Measurements from ENCODE around the gene CTNS.

The CTNS gene

GRCh38 chr17:3669548-3669947 is 33.0 kb downstream of the CTNS start:
- H3K27ac ChIP-seq, result peak overlapping the region; percentile 98
- no peak for TF ChIP-seq CTCF (conservative IDR thresholded peaks at IDR 0.05)

GRCh38 chr17:3672571-3672970 is 36.0 kb downstream of the CTNS start:
- no peak overlapping the region for H3K27ac ChIP-seq
- no peak for TF ChIP-seq CTCF (conservative IDR thresholded peaks at IDR 0.05)

- no peak overlapping the region for H3K27ac ChIP-seq
These were observed 39.3 kb downstream of the CTNS start for GRCh38 chr17:3675886-3676285.

GRCh38 chr17:3678095-3678820 is 41.7 kb downstream of the CTNS start:
- H3K27ac ChIP-seq, result no peak overlapping the region
- TF ChIP-seq CTCF (conservative IDR thresholded peaks at IDR 0.05), result no peak

More at GRCh38 chr17:3675886-3676285, 39.3 kb downstream of the CTNS start:
- TF ChIP-seq CTCF (conservative IDR thresholded peaks at IDR 0.05), result no peak

GRCh38 chr17:3678821-3679530 is 42.4 kb downstream of the CTNS start:
- H3K27ac ChIP-seq, result no peak overlapping the region
- TF ChIP-seq CTCF (conservative IDR thresholded peaks at IDR 0.05), result no peak

- no peak overlapping the region for H3K27ac ChIP-seq
- no peak for TF ChIP-seq CTCF (conservative IDR thresholded peaks at IDR 0.05)
These were observed 43.1 kb downstream of the CTNS start for GRCh38 chr17:3679531-3680126.

- TF ChIP-seq CTCF (conservative IDR thresholded peaks at IDR 0.05), result no peak
- no peak overlapping the region for H3K27ac ChIP-seq
These were observed 44.5 kb downstream of the CTNS start for GRCh38 chr17:3681057-3681456.
